Measurements from ENCODE around the gene PHF21A.

Gene PHF21A

GRCh38 chr11:45933846-45934579, 187.2 kb downstream of the PHF21A start:
- DNase-seq (ENCODE audit: low spot score), result no peak

DNA sequence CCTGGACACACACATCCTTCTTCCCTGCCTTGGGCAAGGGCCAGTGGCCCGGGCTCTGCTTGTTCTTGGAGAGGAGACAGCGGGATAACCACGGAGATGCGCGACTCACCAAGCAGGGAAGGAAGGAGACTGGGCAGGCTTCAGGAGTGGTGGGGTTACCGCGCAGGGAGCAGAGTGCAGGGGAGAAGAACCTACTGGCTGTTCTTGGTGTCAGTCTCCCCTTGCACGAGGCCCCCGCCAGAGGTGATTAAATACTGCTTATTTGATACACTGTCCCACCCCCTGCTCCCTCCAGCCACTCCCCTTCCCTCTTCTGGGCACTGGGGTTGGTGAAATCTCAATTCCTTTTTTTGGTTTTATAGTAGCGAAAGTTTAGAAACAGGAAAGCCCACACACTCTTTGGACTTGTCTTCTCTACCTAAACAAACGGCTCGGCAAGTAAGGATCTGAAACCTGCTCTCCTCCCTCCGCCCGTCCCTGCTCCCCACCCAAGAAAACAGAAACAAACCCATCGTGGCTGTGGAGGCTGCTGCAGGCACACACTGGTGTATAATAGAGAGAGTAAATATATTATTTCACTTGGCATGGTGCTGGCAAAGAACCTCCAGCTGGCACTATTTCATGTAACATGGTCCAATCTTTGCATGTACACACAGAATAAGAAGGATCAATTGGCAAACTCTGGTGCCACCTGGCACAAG, 188.0 kb downstream of the PHF21A start:
- no peak for DNase-seq (ENCODE audit: low spot score)

DNA sequence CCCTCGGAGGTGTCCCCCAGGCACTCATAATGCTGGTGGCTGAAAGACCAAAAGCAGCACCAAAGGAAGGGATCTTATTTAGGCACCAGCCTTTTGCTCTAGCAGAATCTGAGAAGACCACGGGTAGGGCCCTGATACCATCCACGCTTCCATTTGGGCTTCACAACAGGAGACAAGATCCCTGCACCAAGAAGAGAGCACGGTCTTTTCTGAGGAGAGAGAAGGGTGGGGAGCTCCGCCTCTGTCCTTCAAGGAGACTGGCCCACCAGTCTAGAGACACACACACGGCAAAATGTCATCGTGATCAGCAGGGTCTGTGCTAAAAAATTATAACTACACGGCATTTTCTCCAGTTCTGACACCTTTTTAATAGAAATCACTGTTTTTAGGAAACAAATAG, 189.0 kb downstream of the PHF21A start:
- DNase-seq (ENCODE audit: low spot score), result no peak

DNA sequence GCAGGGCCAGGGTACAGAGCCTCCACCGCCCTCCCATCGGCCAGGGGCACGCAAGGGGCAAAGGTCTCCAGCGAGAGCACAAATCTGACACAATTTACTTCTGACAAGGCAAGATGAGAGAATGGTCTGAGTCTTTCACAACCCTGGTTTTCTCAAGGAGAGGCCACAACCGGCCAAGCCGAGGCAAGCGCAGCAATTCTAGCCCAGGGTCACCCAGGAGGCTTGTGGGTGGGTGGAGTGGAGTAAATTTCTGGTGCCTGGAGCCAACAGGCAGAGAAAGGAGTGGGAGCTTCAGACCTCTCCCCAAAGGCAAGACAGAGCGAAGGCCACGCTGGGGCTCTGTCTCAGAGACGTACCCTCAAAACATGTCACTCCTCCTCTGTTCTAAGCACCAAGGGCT, 189.5 kb downstream of the PHF21A start:
- no peak for DNase-seq (ENCODE audit: low spot score)

GRCh38 chr11:45930951-45931570, 190.2 kb downstream of the PHF21A start:
- DNase-seq (ENCODE audit: low spot score), result no peak

GRCh38 chr11:45930031-45930794, 191.0 kb downstream of the PHF21A start:
- DNase-seq (ENCODE audit: low spot score), result no peak

DNA sequence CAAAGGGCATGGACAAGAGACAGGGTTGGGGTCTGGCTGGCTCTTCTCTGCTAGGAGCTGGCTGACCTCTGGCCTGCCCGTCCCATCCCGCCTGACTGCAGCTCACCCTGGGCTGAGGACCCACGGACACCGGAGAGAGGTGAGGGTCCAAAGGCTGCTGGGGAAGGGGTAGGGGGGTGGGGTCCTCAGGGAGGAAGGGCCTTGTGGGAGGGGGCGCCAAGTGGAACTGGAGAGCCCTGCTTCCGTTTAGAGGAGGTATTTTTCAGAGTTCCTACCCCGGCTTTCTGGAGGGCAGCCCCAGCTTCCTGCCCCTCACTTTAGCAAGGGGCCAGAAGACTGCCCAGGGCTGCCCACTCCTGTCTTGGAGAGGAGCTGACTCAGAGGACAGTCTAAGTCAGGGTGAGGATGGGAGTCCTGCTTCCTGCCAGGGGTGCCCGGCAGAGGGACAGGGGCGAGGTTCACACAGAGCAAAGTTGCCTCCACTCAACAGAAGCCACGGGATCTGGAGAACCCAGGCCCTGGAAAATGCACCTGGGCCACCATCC, 191.7 kb downstream of the PHF21A start:
- DNase-seq (ENCODE audit: low spot score), result no peak

GRCh38 chr11:45928535-45929215, 192.6 kb downstream of the PHF21A start:
- DNase-seq (ENCODE audit: low spot score), result no peak

- DNase-seq (ENCODE audit: low spot score), result no peak
Measured at GRCh38 chr11:45927684-45928413, 193.4 kb downstream of the PHF21A start.

- no peak for DNase-seq (ENCODE audit: low spot score)
Measured at GRCh38 chr11:45927332-45927683, 193.9 kb downstream of the PHF21A start.

DNA sequence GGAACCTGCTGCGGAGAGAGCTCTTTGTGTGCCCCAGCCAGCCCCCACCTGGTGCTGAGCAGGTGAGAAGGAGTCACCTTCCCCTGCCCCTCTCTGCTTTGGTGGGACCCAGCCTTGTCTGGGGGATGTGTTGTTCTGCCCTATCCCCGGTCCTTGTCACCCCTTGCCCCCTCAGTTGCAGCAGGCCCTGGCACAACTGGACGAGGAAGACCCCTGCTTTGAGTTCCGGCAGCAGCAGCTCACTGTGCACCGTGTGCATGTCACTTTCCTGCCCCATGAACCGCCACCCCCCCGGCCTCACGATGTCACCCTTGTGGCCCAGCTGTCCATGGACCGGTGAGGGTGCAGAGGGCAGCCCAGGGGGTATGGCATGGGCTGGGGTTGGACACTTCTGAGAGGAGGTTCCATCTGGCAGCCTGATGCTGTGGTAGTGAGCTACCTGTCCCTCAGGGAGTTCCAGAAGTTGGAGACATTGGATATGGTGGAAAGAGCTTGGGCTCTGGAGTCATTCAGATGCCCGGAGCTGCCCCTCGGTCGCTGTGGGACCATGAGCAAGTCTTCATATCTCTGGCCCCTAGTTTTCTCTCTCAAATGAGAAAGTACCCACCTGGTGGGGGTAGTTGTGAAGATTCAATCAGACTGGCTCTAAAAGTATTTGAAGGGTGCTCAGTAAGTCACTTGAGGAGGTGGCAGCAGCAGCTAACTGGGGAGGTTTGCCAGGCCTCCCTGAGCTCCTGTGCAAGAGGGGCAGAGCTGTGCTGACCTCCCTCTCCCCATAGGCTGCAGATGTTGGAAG, 194.5 kb downstream of the PHF21A start:
- DNase-seq (ENCODE audit: low spot score), result no peak

GRCh38 chr11:45926001-45926401, 195.3 kb downstream of the PHF21A start:
- no peak for DNase-seq (ENCODE audit: low spot score)

DNA sequence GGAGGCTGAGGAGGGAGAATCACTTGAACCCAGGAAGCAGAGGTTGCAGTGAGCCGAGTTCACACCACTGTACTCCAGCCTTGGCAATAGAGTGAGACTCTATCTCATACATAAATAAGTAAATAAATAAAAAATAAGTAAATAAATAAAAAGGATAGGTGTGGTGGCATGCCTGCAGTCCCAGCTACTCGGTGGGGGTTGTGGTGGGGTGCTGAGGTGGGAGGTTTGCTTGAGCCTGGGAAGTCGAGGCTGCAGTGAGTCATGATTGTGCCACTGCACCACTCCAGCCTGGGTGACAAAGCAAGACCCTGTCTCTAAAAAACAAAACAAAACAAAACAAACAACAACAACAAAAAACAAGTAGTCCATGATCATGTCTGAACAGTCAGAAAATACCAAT, 195.7 kb downstream of the PHF21A start:
- no peak for DNase-seq (ENCODE audit: low spot score)

- DNase-seq (ENCODE audit: low spot score), result no peak
Measured at GRCh38 chr11:45924927-45925326, 196.3 kb downstream of the PHF21A start.

DNA sequence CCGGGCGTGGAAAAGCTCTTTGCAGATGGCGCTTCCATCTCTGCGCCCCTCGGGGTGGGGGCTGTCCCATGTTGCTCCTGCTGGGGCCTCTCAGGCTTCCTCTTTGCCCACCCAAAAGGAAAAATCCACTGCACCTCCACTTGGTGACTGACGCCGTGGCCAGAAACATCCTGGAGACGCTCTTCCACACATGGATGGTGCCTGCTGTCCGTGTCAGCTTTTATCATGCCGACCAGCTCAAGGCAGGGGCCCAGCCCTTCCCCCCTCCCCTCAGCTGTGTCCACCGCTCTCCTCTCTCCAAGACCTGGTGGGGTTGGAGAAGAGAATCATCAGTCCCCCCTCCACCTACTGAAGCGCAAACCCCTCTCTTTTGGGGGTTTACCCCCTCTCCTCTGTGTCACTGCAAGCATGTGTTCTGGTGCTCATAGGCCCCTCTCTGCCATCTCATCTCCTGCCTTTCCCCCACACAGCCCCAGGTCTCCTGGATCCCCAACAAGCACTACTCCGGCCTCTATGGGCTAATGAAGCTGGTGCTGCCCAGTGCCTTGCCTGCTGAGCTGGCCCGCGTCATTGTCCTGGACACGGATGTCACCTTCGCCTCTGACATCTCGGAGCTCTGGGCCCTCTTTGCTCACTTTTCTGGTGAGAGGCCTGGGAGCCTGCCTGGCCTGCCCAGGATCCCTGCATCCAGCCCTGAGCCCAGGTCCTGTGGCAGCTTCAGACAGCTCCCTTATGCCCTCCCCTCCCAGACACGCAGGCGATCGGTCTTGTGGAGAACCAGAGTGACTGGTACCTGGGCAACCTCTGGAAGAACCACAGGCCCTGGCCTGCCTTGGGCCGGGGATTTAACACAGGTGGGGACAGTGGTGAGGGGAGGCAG, 197.0 kb downstream of the PHF21A start:
- no peak for DNase-seq (ENCODE audit: low spot score)

- DNase-seq (ENCODE audit: low spot score), result no peak
Measured at GRCh38 chr11:45922425-45923082, 198.7 kb downstream of the PHF21A start, which contains the start of gene LARGE2. Gene LARGE2 (plus strand): TSS chr11:45922656. CDS start chr11:45922883, 227 bp downstream.

DNA sequence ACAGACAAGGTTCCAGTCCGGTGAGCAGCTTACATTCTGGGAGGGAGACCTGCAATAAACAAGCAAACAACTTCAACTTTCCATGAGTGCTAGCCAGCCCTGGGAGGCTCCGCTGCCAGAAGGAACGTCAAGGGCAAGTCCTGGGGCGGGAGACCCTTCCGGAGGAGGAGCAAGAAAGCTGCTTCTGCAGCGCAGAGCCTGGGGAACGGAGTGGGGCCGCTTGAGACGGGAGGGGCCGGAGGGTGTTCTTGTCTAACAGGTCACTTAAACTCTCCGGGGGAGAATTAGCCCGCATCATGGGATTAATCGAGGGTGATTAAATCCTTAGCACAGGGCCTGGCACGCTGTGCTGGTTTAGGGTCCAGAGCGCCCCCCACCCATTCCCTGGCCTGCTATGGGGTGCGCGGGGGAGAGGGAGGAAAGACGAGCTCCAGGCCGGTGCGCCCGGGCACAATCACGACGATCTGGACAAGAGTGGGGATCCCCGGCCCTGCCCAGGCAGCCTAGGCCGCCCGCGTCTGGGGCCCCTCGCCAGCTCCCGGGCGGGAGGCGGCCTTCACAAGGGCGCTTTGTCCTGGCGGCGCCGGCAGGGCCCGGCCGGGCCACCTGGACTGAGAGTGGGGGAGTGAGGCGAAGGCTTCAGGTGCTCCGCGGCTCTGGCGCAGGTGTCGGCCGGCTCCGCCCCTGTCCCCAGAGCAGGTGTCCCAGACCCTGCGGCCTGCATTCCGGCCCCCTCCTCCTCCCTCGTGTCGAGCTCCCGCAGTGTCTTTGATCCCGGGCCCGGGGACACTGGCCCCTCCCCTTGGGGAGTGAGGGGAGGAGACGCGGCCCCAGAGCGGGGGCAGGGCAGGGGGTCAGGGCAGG, 199.5 kb downstream of the PHF21A start:
- DNase-seq (ENCODE audit: low spot score), result no peak

All from COLO829 (cell line).